Mammary epithelial cell (primary cell): ENCODE measurements around the gene PSTK.

ENCODE experiments used
- CTCF ChIP-seq, 2 donors: IDR thresholded peaks in 1 of 2; conservative IDR thresholded peaks in 1 of 2; 2 replicates each; pipeline ENCODE4 v1.5.1; 2011 to 2012; ENCODE audit warnings: inconsistent platforms in 2 of 2, low read length in 2 of 2, mild to moderate bottlenecking in 2 of 2, control low read depth in 1 of 2, low read depth in 1 of 2; ENCODE audit not compliant: insufficient read depth in 1 of 2; ENCODE audit errors: extremely low read depth in 1 of 2
- EZH2 ChIP-seq: IDR thresholded peaks from 2 replicates; pipeline ENCODE4 v1.6.1; 2012; ENCODE audit warnings: low read length, inconsistent platforms, borderline replicate concordance

GRCh38 chr10:122981066-122981464 lies 864 bp downstream of the PSTK start:
- TF ChIP-seq CTCF (conservative IDR thresholded peaks at IDR 0.05 in 1 of 2, IDR thresholded peaks at IDR 0.05 in 1 of 2; ENCODE audit: extremely low read depth in 1 of 2, insufficient read depth in 1 of 2, low read depth in 1 of 2, low read length in 2 of 2) (peak; percentile 57 to 59), EZH2 (no peak)
